CD14-positive monocyte (primary cell): Measurements from ENCODE around the gene TDRD7. TPM values are rescaled to one million over a fixed set of nuclear protein-coding genes. Genes with fewer than 3 reads are reported as not detected.
A peak's percentile ranks its signal among the peaks of the same experiment; 100 is the strongest.
"Not testable (repeated sequence)": the region's sequence is repeated elsewhere in the genome, so short reads cannot be mapped to it uniquely, and the experiment has no call there.

Experiments used
- DNase-seq, 3 donors: peaks; one replicate each; pipeline ENCODE4 v3.0.0-alpha.2; 2011 to 2022
- H2AFZ ChIP-seq: 2 replicates; pipeline ENCODE4 v1.6.0; 2012; ENCODE audit warnings: mild to moderate bottlenecking, low read depth, low read length, inconsistent platforms; ENCODE audit not compliant: insufficient read depth, poor library complexity, severe bottlenecking
- H3K27ac ChIP-seq, 2 donors: 1 replicate in 1 of 2; 2 replicates in 1 of 2; pipeline ENCODE4 v1.5.1; 2012 to 2013; ENCODE audit warnings: low read length in 2 of 2, control low read depth in 1 of 2, inconsistent platforms in 1 of 2, low read depth in 1 of 2, mild to moderate bottlenecking in 1 of 2
- H3K27me3 ChIP-seq, 2 donors: one replicate each; pipeline versions ENCODE4 v1.6.0 to v1.6.1; 2011 to 2013; ENCODE audit warnings: low read length in 2 of 2; ENCODE audit not compliant: control insufficient read depth in 2 of 2, insufficient read depth in 2 of 2
- H3K36me3 ChIP-seq, 2 donors: replicated peaks in 1 of 2; 1 replicate in 1 of 2; 2 replicates in 1 of 2; pipeline versions ENCODE4 v1.5.1 to v1.6.1; 2012 to 2013; ENCODE audit warnings: low read length in 2 of 2, control low read depth in 1 of 2, inconsistent platforms in 1 of 2, mild to moderate bottlenecking in 1 of 2; ENCODE audit not compliant: insufficient read depth in 2 of 2, control insufficient read depth in 1 of 2
- H3K4me1 ChIP-seq, 2 donors: 1 replicate in 1 of 2; 2 replicates in 1 of 2; pipeline versions ENCODE4 v1.5.1 to v1.6.1; 2012 to 2013; ENCODE audit warnings: low read length in 2 of 2, control low read depth in 1 of 2, inconsistent platforms in 1 of 2, mild to moderate bottlenecking in 1 of 2, moderate library complexity in 1 of 2; ENCODE audit not compliant: insufficient read depth in 2 of 2, control insufficient read depth in 1 of 2
- H3K4me2 ChIP-seq: replicated peaks from 2 replicates; pipeline ENCODE3; 2012; ENCODE audit warnings: low read length, moderate library complexity, mild to moderate bottlenecking; ENCODE audit not compliant: poor library complexity, severe bottlenecking; ENCODE audit errors: extremely low read depth
- H3K4me3 ChIP-seq, 3 experiments: fragments of 200-600 bp in 1 of 3; sonication (generic) in 1 of 3; replicated peaks in 1 of 3; 1 replicate in 2 of 3; 2 replicates in 1 of 3; pipeline ENCODE4 v1.5.1; 2011 to 2013; ENCODE audit warnings: low read length in 3 of 3, mild to moderate bottlenecking in 3 of 3, control low read depth in 2 of 3, low read depth in 2 of 3, inconsistent platforms in 1 of 3, moderate library complexity in 1 of 3
- H3K79me2 ChIP-seq: 2 replicates; pipeline ENCODE4 v1.6.0; 2012; ENCODE audit warnings: mild to moderate bottlenecking, control low read depth, inconsistent platforms, low read length, moderate library complexity; ENCODE audit not compliant: insufficient read depth
- H3K9ac ChIP-seq: 2 replicates; pipeline ENCODE4 v1.6.0; 2017; ENCODE audit warnings: low read length, mild to moderate bottlenecking; ENCODE audit not compliant: insufficient read depth, poor library complexity, severe bottlenecking
- H3K9me3 ChIP-seq, 2 donors: replicated peaks in 1 of 2; 1 replicate in 1 of 2; 2 replicates in 1 of 2; pipeline versions ENCODE4 v1.5.1 to v1.6.1; 2012 to 2013; ENCODE audit warnings: low read length in 2 of 2, control low read depth in 1 of 2; ENCODE audit not compliant: control insufficient read depth in 1 of 2, insufficient read depth in 1 of 2
- H4K20me1 ChIP-seq: 2 replicates; pipeline ENCODE4 v1.6.0; 2012; ENCODE audit warnings: mild to moderate bottlenecking, low read length, control low read depth, moderate library complexity; ENCODE audit not compliant: insufficient read depth
- H3K27ac Mint-ChIP-seq, 7 donors: one replicate each; pipeline ENCODE4 v1.8.0; 2020; ENCODE audit warnings: mild to moderate bottlenecking in 7 of 7, mixed read lengths in 7 of 7, moderate library complexity in 6 of 7, inconsistent platforms in 2 of 7
- H3K27me3 Mint-ChIP-seq, 3 donors: one replicate each; pipeline ENCODE4 v1.8.0; 2021 to 2022; ENCODE audit warnings: low read depth in 3 of 3, mild to moderate bottlenecking in 3 of 3, mixed read lengths in 3 of 3, moderate library complexity in 3 of 3, inconsistent platforms in 1 of 3
- H3K36me3 Mint-ChIP-seq, 2 donors: one replicate each; pipeline ENCODE4 v1.8.0; 2020; ENCODE audit warnings: mixed read lengths in 2 of 2, inconsistent platforms in 1 of 2, mild to moderate bottlenecking in 1 of 2
- H3K4me1 Mint-ChIP-seq: one replicate; pipeline ENCODE4 v1.8.0; 2020; ENCODE audit warnings: mild to moderate bottlenecking, mixed read lengths
- H3K4me3 Mint-ChIP-seq, 2 donors: one replicate each; pipeline ENCODE4 v1.8.0; 2020; ENCODE audit warnings: mild to moderate bottlenecking in 2 of 2, mixed read lengths in 2 of 2, moderate library complexity in 1 of 2
- H3K9me3 Mint-ChIP-seq, 7 donors: one replicate each; pipeline ENCODE4 v1.8.0; 2020 to 2022; ENCODE audit warnings: mixed read lengths in 7 of 7, mild to moderate bottlenecking in 6 of 7, moderate library complexity in 6 of 7, inconsistent platforms in 2 of 7
- CTCF ChIP-seq: fragments of 200-600 bp; IDR thresholded peaks from one replicate; pipeline ENCODE4 v1.8.0; 2022; ENCODE audit warnings: antibody characterized with exemption, mild to moderate bottlenecking
- WGBS: methylation state at CpG from one replicate; pipeline ENCODE4 v1.1.5; 2013; ENCODE audit warnings: missing lambda C conversion rate; ENCODE audit not compliant: insufficient coverage; 5-methylcytosine and 5-hydroxymethylcytosine counted together
- intact Hi-C, 2 donors: fragments of 100-400 bp; cut with micrococcal nuclease; formaldehyde crosslinking; loops; one replicate each; pipeline versions ENCODE4 v1.15.0 to v1.15.1; 2023
- polyA plus RNA-seq, 3 donors: library from polyadenylated mRNA; depleted of rRNA in 1 of 3; unstranded in 2 of 3; stranded (reverse) in 1 of 3; fragments of 300-500 nt in 2 of 3; fragments of >200 nt in 1 of 3; fragmentation: Illumina TruSeq in 2 of 3; gene quantifications; 1 replicate in 2 of 3; 2 replicates in 1 of 3; pipeline ENCODE4 v1.2.3, GENCODE V29; 2012 to 2021

The TDRD7 gene
- polyA plus RNA-seq, 3 donors: 8.1 to 12.0 (median 11.1) TPM

GRCh38 chr9:97491216-97491999 lies 79.5 kb downstream of the TDRD7 start:
- TF ChIP-seq CTCF: no peak
- no CpG with 5 or more reads among the region's 1 CpG for WGBS
- Mint-ChIP-seq H3K4me3 (no peak overlapping the region), H3K9me3 (peaks cover 0 to 10% (median 2%) of the 10 kb centered on the region in 7 donors), H3K4me1 (peaks cover 9% of the 10 kb centered on the region), H3K27me3 (no peaks in the 10 kb centered on the region), H3K36me3 (peaks cover 71 to 80% of the 10 kb centered on the region in 2 donors), H3K27ac (peak overlapping the region in 2 of 7 donors; percentile 26 to 43)
- Histone ChIP-seq H3K9ac (no peak overlapping the region), H2AFZ (no peak overlapping the region), H3K4me3 (no peak overlapping the region), H3K4me2 (no peak overlapping the region), H4K20me1 (peaks cover 2% of the 10 kb centered on the region), H3K27ac (peak overlapping the region in 1 of 2 donors; percentile 17), H3K4me1 (peaks cover 3 to 8% of the 10 kb centered on the region in 2 donors), H3K9me3 (no peaks in the 10 kb centered on the region), H3K36me3 (peaks cover 49 to 78% of the 10 kb centered on the region in 2 donors), H3K27me3 (no peaks in the 10 kb centered on the region), H3K79me2 (peaks cover 3% of the 10 kb centered on the region)
- intact Hi-C loops: no loop called here
- DNase-seq: no peak

GRCh38 chr9:97497558-97498375 lies 85.9 kb downstream of the TDRD7 start:
- H4K20me1 ChIP-seq, H3K9me3 ChIP-seq, H3K27ac ChIP-seq, H3K4me3 Mint-ChIP-seq, H3K27ac Mint-ChIP-seq, H3K4me2 ChIP-seq, H3K79me2 ChIP-seq, H3K9ac ChIP-seq, H2AFZ ChIP-seq, DNase-seq, H3K4me3 ChIP-seq, intact Hi-C loops: not testable (repeated sequence)
- Mint-ChIP-seq H3K36me3 (peaks cover 39 to 40% of the 10 kb centered on the region in 2 donors), H3K9me3 (peaks cover 0 to 19% (median 14%) of the 10 kb centered on the region in 7 donors), H3K4me1 (peaks cover 13% of the 10 kb centered on the region), H3K27me3 (peaks cover 40 to 43% (median 40%) of the 10 kb centered on the region in 3 donors)
- peaks cover 23 to 25% of the 10 kb centered on the region in 2 donors for H3K36me3 ChIP-seq
- WGBS: 98% methylated on average over 18 of the region's 36 CpGs
- peaks cover 20 to 33% of the 10 kb centered on the region in 2 donors for H3K27me3 ChIP-seq
- peaks cover 12 to 17% of the 10 kb centered on the region in 2 donors for H3K4me1 ChIP-seq

GRCh38 chr9:97498846-97499245 lies 87.0 kb downstream of the TDRD7 start:
- intact Hi-C loops, H3K4me2 ChIP-seq, H3K4me3 ChIP-seq, H3K9ac ChIP-seq, H4K20me1 ChIP-seq, H3K79me2 ChIP-seq, DNase-seq, H2AFZ ChIP-seq, H3K27ac ChIP-seq: not testable (repeated sequence)
- H3K4me3 Mint-ChIP-seq: peak overlapping the region in 1 of 2 donors; percentile 21
- H3K27ac Mint-ChIP-seq: peak overlapping the region in 1 of 7 donors; percentile 17
- H3K4me1 Mint-ChIP-seq: peaks cover 22% of the 10 kb centered on the region
- WGBS: 86% methylated on average over 3 of the region's 5 CpGs
- H3K27me3 Mint-ChIP-seq: peaks cover 50 to 54% (median 51%) of the 10 kb centered on the region in 3 donors
- Histone ChIP-seq H3K4me1 (peaks cover 17 to 22% of the 10 kb centered on the region in 2 donors), H3K36me3 (peaks cover 19 to 20% of the 10 kb centered on the region in 2 donors), H3K27me3 (peaks cover 31 to 44% of the 10 kb centered on the region in 2 donors), H3K9me3 (peaks cover 0 to 17% of the 10 kb centered on the region in 2 donors)
- peaks cover 35 to 39% of the 10 kb centered on the region in 2 donors for H3K36me3 Mint-ChIP-seq
- H3K9me3 Mint-ChIP-seq: peaks cover 0 to 26% (median 19%) of the 10 kb centered on the region in 7 donors
